ENCODE data around the gene MT1H.
"Not testable (repeated sequence)": the region's sequence is repeated elsewhere in the genome, so short reads cannot be mapped to it uniquely, and the experiment has no call there.

Gene MT1H

GRCh38 chr16:56664506-56664905 is 5.1 kb upstream of the MT1H start:
- DNase-seq (ENCODE audit: low read depth), result no peak
- no peak for TF ChIP-seq CTCF (IDR thresholded peaks at IDR 0.05; ENCODE audit: control insufficient read depth, insufficient read depth, low read depth, low read length, missing control alignments)
- no peak overlapping the region for H3K4me3 ChIP-seq (ENCODE audit: control insufficient read depth, low read depth, low read length)

GRCh38 chr16:56665286-56666261 is 4.0 kb upstream of the MT1H start:
- DNase-seq (ENCODE audit: low read depth); H3K4me3 ChIP-seq (ENCODE audit: control insufficient read depth, low read depth, low read length): not testable (repeated sequence)

- TF ChIP-seq CTCF (IDR thresholded peaks at IDR 0.05; ENCODE audit: control insufficient read depth, insufficient read depth, low read depth, low read length, missing control alignments), result no peak
- DNase-seq (ENCODE audit: low read depth), result no peak
- no peak within 1 kb of the TSS for H3K4me3 ChIP-seq (ENCODE audit: control insufficient read depth, low read depth, low read length)
These were observed 1.7 kb upstream of the MT1H start, which contains the start of gene MT1G for GRCh38 chr16:56667581-56668571. Gene MT1G (minus strand): TSS chr16:56668065. CDS start chr16:56667993, 72 bp downstream.

GRCh38 chr16:56669840-56670619 is 416 bp downstream of the MT1H start:
- no peak for TF ChIP-seq CTCF (IDR thresholded peaks at IDR 0.05; ENCODE audit: control insufficient read depth, insufficient read depth, low read depth, low read length, missing control alignments)
- no peak overlapping the region for H3K4me3 ChIP-seq (ENCODE audit: control insufficient read depth, low read depth, low read length)
- DNase-seq (ENCODE audit: low read depth), result no peak

GRCh38 chr16:56670620-56670934 is 963 bp downstream of the MT1H start:
- no peak for TF ChIP-seq CTCF (IDR thresholded peaks at IDR 0.05; ENCODE audit: control insufficient read depth, insufficient read depth, low read depth, low read length, missing control alignments)
- no peak overlapping the region for H3K4me3 ChIP-seq (ENCODE audit: control insufficient read depth, low read depth, low read length)

GRCh38 chr16:56671691-56672090 is 2.1 kb downstream of the MT1H start:
- H3K4me3 ChIP-seq (ENCODE audit: control insufficient read depth, low read depth, low read length); DNase-seq (ENCODE audit: low read depth): not testable (repeated sequence)

More at GRCh38 chr16:56670620-56670934, 963 bp downstream of the MT1H start:
- no peak for DNase-seq (ENCODE audit: low read depth)

- not testable (repeated sequence) for H3K4me3 ChIP-seq (ENCODE audit: control insufficient read depth, low read depth, low read length); DNase-seq (ENCODE audit: low read depth)
These were observed 2.6 kb downstream of the MT1H start for GRCh38 chr16:56672171-56672570.
